Neural cell (in vitro differentiated cells): Measurements from ENCODE around the gene ADAMTS2. TPM values are rescaled to one million over a fixed set of nuclear protein-coding genes. Genes with fewer than 3 reads are reported as not detected.

Experiments
- H2AFZ ChIP-seq: fragments of 200-600, 300-800 bp; sonication (generic), shearing (Covaris generic); 2 replicates; pipeline ENCODE4 v1.6.0; 2014; ENCODE audit warnings: low read depth, mild to moderate bottlenecking, antibody characterized with exemption, low read length, moderate library complexity
- H3F3A ChIP-seq: fragments of 200-600 bp; shearing (Covaris generic); 2 replicates; pipeline ENCODE4 v1.6.1; 2016; ENCODE audit warnings: mild to moderate bottlenecking, moderate library complexity, mixed read lengths, antibody characterized with exemption, low read length; ENCODE audit not compliant: insufficient read depth, poor library complexity, severe bottlenecking
- H3K27ac ChIP-seq: fragments of 200-600, 300-800 bp; sonication (generic), shearing (Covaris generic); 2 replicates; pipeline ENCODE4 v1.5.1; 2014; ENCODE audit warnings: mild to moderate bottlenecking, low read length, moderate library complexity
- H3K27me3 ChIP-seq: fragments of 300-800, 200-600 bp; sonication (generic), shearing (Covaris generic); 2 replicates; pipeline ENCODE4 v1.6.0; 2014; ENCODE audit warnings: mild to moderate bottlenecking, low read depth, low read length, moderate library complexity; ENCODE audit not compliant: insufficient read depth
- H3K36me3 ChIP-seq: fragments of 300-800, 200-600 bp; sonication (generic), shearing (Covaris generic); 2 replicates; pipeline ENCODE4 v1.5.1; 2014; ENCODE audit warnings: mild to moderate bottlenecking, antibody characterized with exemption, low read length, moderate library complexity; ENCODE audit not compliant: insufficient read depth
- H3K4me2 ChIP-seq: fragments of 300-800, 200-600 bp; sonication (generic), shearing (Covaris generic); 2 replicates; pipeline ENCODE4 v1.6.0; 2014; ENCODE audit warnings: mild to moderate bottlenecking, low read length
- H3K4me3 ChIP-seq: fragments of 300-800, 200-600 bp; sonication (generic), shearing (Covaris generic); 2 replicates; pipeline ENCODE4 v1.5.1; 2014; ENCODE audit warnings: mild to moderate bottlenecking, low read length, moderate library complexity
- H3K79me2 ChIP-seq: fragments of 200-600 bp; shearing (Covaris generic); replicated peaks from 2 replicates; pipeline ENCODE4 v1.6.0; 2014; ENCODE audit warnings: mild to moderate bottlenecking, low read length, moderate library complexity; ENCODE audit not compliant: insufficient read depth
- H3K9ac ChIP-seq: fragments of 300-800, 200-600 bp; sonication (generic), shearing (Covaris generic); 2 replicates; pipeline ENCODE4 v1.6.1; 2016; ENCODE audit warnings: mild to moderate bottlenecking, low read length, mixed read lengths
- H3K9me2 ChIP-seq: fragments of 200-600 bp; shearing (Covaris generic); 2 replicates; pipeline ENCODE4 v1.6.1; 2016; ENCODE audit warnings: mild to moderate bottlenecking, low read length, mixed read lengths; ENCODE audit not compliant: insufficient read depth
- H3K9me3 ChIP-seq: fragments of 200-600, 300-800 bp; sonication (generic), shearing (Covaris generic); 2 replicates; pipeline ENCODE4 v1.6.1; 2016; ENCODE audit warnings: mild to moderate bottlenecking, mixed run types, low read length, moderate library complexity, mixed read lengths
- H4K20me1 ChIP-seq: fragments of 200-600 bp; shearing (Covaris generic); 2 replicates; pipeline ENCODE4 v1.6.1; 2016; ENCODE audit warnings: mild to moderate bottlenecking, mixed run types; ENCODE audit not compliant: insufficient read depth
- CTCF ChIP-seq: fragments of 450-650 bp; IDR thresholded peaks from 2 replicates; pipeline ENCODE4 v1.5.1; 2014; ENCODE audit warnings: antibody characterized with exemption, mild to moderate bottlenecking, moderate library complexity; ENCODE audit not compliant: poor library complexity, severe bottlenecking
- EP300 ChIP-seq: fragments of 450-650 bp; conservative IDR thresholded peaks from 2 replicates; pipeline ENCODE4 v1.6.1; 2014; ENCODE audit warnings: antibody characterized with exemption, mild to moderate bottlenecking, moderate library complexity; ENCODE audit not compliant: poor library complexity, severe bottlenecking
- EZH2 ChIP-seq: fragments of 200-600, 300-800 bp; shearing (Covaris generic), sonication (generic); IDR thresholded peaks from 2 replicates; pipeline ENCODE4 v1.6.1; 2014; ENCODE audit warnings: antibody characterized with exemption, low read length, borderline replicate concordance, mild to moderate bottlenecking; ENCODE audit not compliant: insufficient read depth, poor library complexity, severe bottlenecking
- MXI1 ChIP-seq: fragments of 450-650 bp; conservative IDR thresholded peaks from 2 replicates; pipeline ENCODE4 v1.6.1; 2014; ENCODE audit warnings: antibody characterized with exemption, mild to moderate bottlenecking; ENCODE audit not compliant: poor library complexity, severe bottlenecking
- POLR2AphosphoS5 ChIP-seq: IDR thresholded peaks from 2 replicates; pipeline ENCODE4 v1.6.1; 2012
- RAD21 ChIP-seq: fragments of 450-650 bp; conservative IDR thresholded peaks from 2 replicates; pipeline ENCODE4 v1.6.1; 2014; ENCODE audit warnings: antibody characterized with exemption, mild to moderate bottlenecking, moderate library complexity
- REST ChIP-seq: IDR thresholded peaks from 2 replicates; pipeline ENCODE4 v1.6.1; 2012; ENCODE audit warnings: borderline replicate concordance
- SMC3 ChIP-seq: fragments of 450-650 bp; conservative IDR thresholded peaks from 2 replicates; pipeline ENCODE4 v1.6.1; 2014; ENCODE audit warnings: antibody characterized with exemption, mild to moderate bottlenecking, moderate library complexity; ENCODE audit not compliant: poor library complexity
- TAF1 ChIP-seq: IDR thresholded peaks from 2 replicates; pipeline ENCODE4 v1.6.1; 2012; ENCODE audit warnings: low read depth
- polyA plus RNA-seq: library from polyadenylated mRNA; depleted of rRNA; stranded (reverse); fragments of >200 nt; gene quantifications from 2 replicates; pipeline ENCODE4 v1.2.3, GENCODE V29; 2014

The ADAMTS2 gene
- polyA plus RNA-seq, 1 donor from 2014 or later: 0.61 TPM

- Histone ChIP-seq H3K79me2 (no peaks in the 10 kb centered on the region), H3K9me2 (no peaks in the 10 kb centered on the region)
Observed at GRCh38 chr5:179140293-179140692, 205.0 kb downstream of the ADAMTS2 start.

DNA sequence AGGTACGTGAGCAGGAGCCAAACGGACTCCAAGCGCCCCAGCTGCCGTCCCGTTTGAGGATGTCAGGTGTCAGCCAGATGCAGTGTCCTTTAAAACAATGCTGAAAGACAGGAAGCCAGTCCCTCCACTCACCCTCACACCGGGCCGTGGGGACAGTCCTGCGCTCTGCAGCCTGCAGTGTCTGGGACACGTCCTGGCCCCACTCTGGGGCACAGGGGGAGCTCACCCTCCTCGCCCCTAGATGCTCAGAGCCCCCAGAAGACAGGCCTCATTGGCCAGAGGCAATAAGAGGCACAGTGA, 205.4 kb downstream of the ADAMTS2 start:
- Histone ChIP-seq H3K9me2 (no peaks in the 10 kb centered on the region), H2AFZ (no peak overlapping the region), H3F3A (no peaks in the 10 kb centered on the region), H4K20me1 (no peaks in the 10 kb centered on the region), H3K27ac (no peak overlapping the region), H3K9me3 (no peaks in the 10 kb centered on the region), H3K27me3 (no peaks in the 10 kb centered on the region), H3K79me2 (no peaks in the 10 kb centered on the region), H3K4me3 (no peak overlapping the region), H3K4me2 (no peak overlapping the region), H3K36me3 (no peaks in the 10 kb centered on the region), H3K9ac (no peak overlapping the region)
- TF ChIP-seq EZH2: no peak
- TF ChIP-seq RAD21: no peak
- TF ChIP-seq POLR2AphosphoS5: no peak
- no peak for TF ChIP-seq REST
- TF ChIP-seq EP300: no peak
- TF ChIP-seq MXI1: no peak
- no peak for TF ChIP-seq CTCF
- TF ChIP-seq SMC3: no peak
- no peak for TF ChIP-seq TAF1

More at GRCh38 chr5:179140293-179140692, 205.0 kb downstream of the ADAMTS2 start:
- no peak overlapping the region for H3K4me3 ChIP-seq
- no peak overlapping the region for H3K27ac ChIP-seq
- H2AFZ ChIP-seq: no peak overlapping the region
- no peaks in the 10 kb centered on the region for H3K27me3 ChIP-seq
- no peak overlapping the region for H3K4me2 ChIP-seq
- H3K36me3 ChIP-seq: no peaks in the 10 kb centered on the region
- no peak overlapping the region for H3K9ac ChIP-seq
- no peaks in the 10 kb centered on the region for H4K20me1 ChIP-seq
- TF ChIP-seq REST: no peak
- no peak for TF ChIP-seq CTCF
- no peaks in the 10 kb centered on the region for H3F3A ChIP-seq
- no peaks in the 10 kb centered on the region for H3K9me3 ChIP-seq
